ENCODE data around the gene JCHAIN.

DNA sequence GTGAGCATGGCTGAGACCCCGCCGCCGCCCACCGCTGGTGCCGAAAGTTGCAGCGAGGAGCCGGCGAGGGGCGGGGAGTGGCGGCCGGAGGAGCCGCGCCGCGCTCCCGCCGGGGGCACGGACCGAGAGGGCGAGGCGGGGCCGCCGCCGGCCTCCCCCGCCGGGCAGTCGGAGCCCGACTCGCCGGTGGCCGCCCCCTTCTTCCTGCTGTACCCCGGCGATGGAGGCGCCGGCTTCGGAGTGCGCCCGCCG is 38.5 kb upstream of the JCHAIN start:
- TF ChIP-seq, protein P1, sequence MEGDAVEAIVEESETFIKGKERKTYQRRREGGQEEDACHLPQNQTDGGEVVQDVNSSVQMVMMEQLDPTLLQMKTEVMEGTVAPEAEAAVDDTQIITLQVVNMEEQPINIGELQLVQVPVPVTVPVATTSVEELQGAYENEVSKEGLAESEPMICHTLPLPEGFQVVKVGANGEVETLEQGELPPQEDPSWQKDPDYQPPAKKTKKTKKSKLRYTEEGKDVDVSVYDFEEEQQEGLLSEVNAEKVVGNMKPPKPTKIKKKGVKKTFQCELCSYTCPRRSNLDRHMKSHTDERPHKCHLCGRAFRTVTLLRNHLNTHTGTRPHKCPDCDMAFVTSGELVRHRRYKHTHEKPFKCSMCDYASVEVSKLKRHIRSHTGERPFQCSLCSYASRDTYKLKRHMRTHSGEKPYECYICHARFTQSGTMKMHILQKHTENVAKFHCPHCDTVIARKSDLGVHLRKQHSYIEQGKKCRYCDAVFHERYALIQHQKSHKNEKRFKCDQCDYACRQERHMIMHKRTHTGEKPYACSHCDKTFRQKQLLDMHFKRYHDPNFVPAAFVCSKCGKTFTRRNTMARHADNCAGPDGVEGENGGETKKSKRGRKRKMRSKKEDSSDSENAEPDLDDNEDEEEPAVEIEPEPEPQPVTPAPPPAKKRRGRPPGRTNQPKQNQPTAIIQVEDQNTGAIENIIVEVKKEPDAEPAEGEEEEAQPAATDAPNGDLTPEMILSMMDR (optimal IDR thresholded peaks at IDR 0.05 in 1 of 3, IDR thresholded peaks at IDR 0.05 in 1 of 3, conservative IDR thresholded peaks at IDR 0.05 in 1 of 3; ENCODE audit: extremely low read depth in 1 of 3, insufficient read depth in 2 of 3, low read length in 3 of 3): no peak
- no peak for TF ChIP-seq EZH2 (IDR thresholded peaks at IDR 0.05; ENCODE audit: low read length)

Measured in keratinocyte (primary cell).